K562 (cell line): ENCODE measurements around the gene TCF15. TPM values are rescaled to one million over a fixed set of nuclear protein-coding genes. Genes with fewer than 3 reads are reported as not detected.
A peak's percentile ranks its signal among the peaks of the same experiment; 100 is the strongest.

Experiments
- ATAC-seq: fragments of 200-7000 bp; cut with Tn5 transposase; 3 replicates; pipeline ENCODE4 v1.9.1; 2020; ENCODE audit warnings: moderate library complexity
- BruUV-seq: library from RNA; stranded (reverse); fragments of 400-500 nt; replicated peaks from 2 replicates; lab custom pipeline; 2021; lab: Mats Ljungman, UMichigan
- CTCF ChIA-PET: fragments of 300-600 bp; formaldehyde crosslinking; extraction: SDS; loops from one replicate; lab custom pipeline; 2021; ENCODE audit warnings: low intra/inter-chr PET ratio; lab: Yijun Ruan, JAX
- POLR2A ChIA-PET: fragments of 300-600, 350-650 bp; sonication (Branson Sonifier 250); formaldehyde crosslinking; extraction: SDS; loops from one replicate; lab custom pipeline; 2021; ENCODE audit warnings: antibody characterized with exemption, inconsistent platforms; lab: Yijun Ruan, JAX
- DNase-seq, 4 experiments: peaks; one replicate each; pipeline versions ENCODE4 v3.0.0 to v3.0.0-alpha.2; 2011 to 2018; ENCODE audit warnings: low spot score in 3 of 4, mixed read lengths in 3 of 4; ENCODE audit errors: extremely low read depth in 1 of 4
- FAIRE-seq: peaks from 2 replicates; lab custom pipeline; 2011; peaks lifted over from hg19 to GRCh38; lab: Jason Lieb, UNC
- H2AFZ ChIP-seq: 2 replicates; pipeline ENCODE4 v1.6.0; 2011; ENCODE audit warnings: low read depth, low read length, control low read depth, inconsistent platforms
- H3K27ac ChIP-seq: fragments of 200-600 bp; 3 replicates; pipeline ENCODE4 v1.8.0; 2011; ENCODE audit warnings: low read depth, mild to moderate bottlenecking, control low read depth, inconsistent platforms, low read length, moderate library complexity, mixed read lengths; ENCODE audit errors: extremely low read depth
- H3K27me3 ChIP-seq, 2 experiments: fragments of 300-600 bp in 1 of 2; 2 replicates in 1 of 2; 3 replicates in 1 of 2; pipeline versions ENCODE4 v1.6.0 to v1.8.0; 2011; ENCODE audit warnings: inconsistent platforms in 2 of 2, low read length in 2 of 2, mild to moderate bottlenecking in 1 of 2, mixed read lengths in 1 of 2, moderate library complexity in 1 of 2; ENCODE audit not compliant: control insufficient read depth in 2 of 2, insufficient read depth in 2 of 2
- H3K36me3 ChIP-seq: fragments of 300-600 bp; 3 replicates; pipeline ENCODE4 v1.8.0; 2011; ENCODE audit warnings: mild to moderate bottlenecking, low read length, inconsistent platforms; ENCODE audit not compliant: control insufficient read depth, insufficient read depth
- H3K4me1 ChIP-seq, 2 experiments: fragments of 200-600 bp in 1 of 2; replicated peaks in 1 of 2; 2 replicates in 1 of 2; 3 replicates in 1 of 2; pipeline versions ENCODE4 v1.5.1 to v1.8.0; 2011; ENCODE audit warnings: inconsistent platforms in 2 of 2, low read length in 2 of 2, mild to moderate bottlenecking in 1 of 2, mixed read lengths in 1 of 2, moderate library complexity in 1 of 2; ENCODE audit not compliant: control insufficient read depth in 2 of 2, insufficient read depth in 2 of 2
- H3K4me2 ChIP-seq: 2 replicates; pipeline ENCODE4 v1.6.1; 2011; ENCODE audit warnings: low read length, control low read depth, inconsistent platforms, mixed read lengths; ENCODE audit not compliant: insufficient read depth
- H3K4me3 ChIP-seq: fragments of 200-600 bp; sonication (generic), shearing (Covaris generic); 2 replicates; pipeline ENCODE4 v1.5.1; 2016; ENCODE audit warnings: control low read depth, inconsistent platforms
- H3K79me2 ChIP-seq: fragments of 200-600 bp; 3 replicates; pipeline ENCODE4 v1.8.0; 2011; ENCODE audit warnings: low read length, inconsistent platforms; ENCODE audit not compliant: control insufficient read depth, insufficient read depth
- H3K9ac ChIP-seq, 2 experiments: 2 replicates each; pipeline versions ENCODE4 v1.6.0 to v1.6.1; 2011; ENCODE audit warnings: low read depth in 2 of 2, low read length in 2 of 2, control low read depth in 1 of 2, inconsistent platforms in 1 of 2, mild to moderate bottlenecking in 1 of 2, mixed read lengths in 1 of 2; ENCODE audit not compliant: insufficient read depth in 1 of 2
- H3K9me1 ChIP-seq: one replicate; pipeline ENCODE4 v1.6.0; 2011; ENCODE audit warnings: inconsistent platforms, mild to moderate bottlenecking, low read length, moderate library complexity; ENCODE audit not compliant: control insufficient read depth, insufficient read depth
- H3K9me3 ChIP-seq: replicated peaks from 2 replicates; pipeline ENCODE4 v1.5.1; 2011; ENCODE audit warnings: low read depth, low read length, inconsistent platforms; ENCODE audit not compliant: control insufficient read depth, insufficient read depth
- H4K20me1 ChIP-seq: replicated peaks from 2 replicates; pipeline ENCODE4 v1.6.1; 2011; ENCODE audit warnings: low read length, inconsistent platforms, mixed read lengths; ENCODE audit not compliant: control insufficient read depth, insufficient read depth
- HDAC8 ChIP-seq: fragments of 450-650 bp; IDR thresholded peaks from 2 replicates; pipeline ENCODE4 v1.6.1; 2016; ENCODE audit warnings: mild to moderate bottlenecking, missing genetic modification characterization, moderate library complexity, missing compliant biosample characterization
- RHOXF2B ChIP-seq: fragments of 250-450 bp; sonication (Bioruptor Pico); conservative IDR thresholded peaks from 2 replicates; pipeline ENCODE4 v1.5.1; 2021
- TCFL5 ChIP-seq: fragments of 250-450 bp; sonication (Bioruptor Pico); conservative IDR thresholded peaks from 2 replicates; pipeline ENCODE4 v1.6.1; 2021; ENCODE audit warnings: mild to moderate bottlenecking, moderate library complexity, matching md5 sums
- ZFP36 ChIP-seq: fragments of 150-350 bp; IDR thresholded peaks from 2 replicates; pipeline ENCODE4 v1.6.1; 2018; ENCODE audit warnings: low read length, low read depth; ENCODE audit not compliant: partially characterized antibody
- WGBS: fragments of 100-300 bp; shearing (Covaris generic); methylation state at CpG from one replicate; pipeline ENCODE4 v1.1.6; 2016; ENCODE audit warnings: low coverage, mixed read lengths; ENCODE audit not compliant: insufficient coverage; ENCODE audit errors: missing lambda C conversion rate; 5-methylcytosine and 5-hydroxymethylcytosine counted together
- in situ Hi-C: fragments of 300-500 bp; cut with MboI; formaldehyde crosslinking; loops from 4 replicates; pipeline ENCODE4 v1.15.0; 2018; ENCODE audit warnings: inconsistent platforms, mixed read lengths
- intact Hi-C: fragments of 100-400 bp; cut with micrococcal nuclease; formaldehyde crosslinking; loops from 2 replicates; pipeline ENCODE4 v1.14.2; 2022
- polyA plus RNA-seq, 8 experiments: library from polyadenylated mRNA; depleted of rRNA in 4 of 8; stranded (reverse) in 5 of 8; unstranded in 3 of 8; fragments of >200 nt; fragmentation: Nextera tagmentation in 2 of 8; fragmentation: Illumina TruSeq in 1 of 8; extraction: Ambion mirVana in 2 of 8; extraction: Trizol in 1 of 8; gene quantifications; 2 replicates each; pipeline versions ENCODE4 v1.2.1 to v1.2.3, GENCODE V29; 2011 to 2014; ENCODE audit warnings: inconsistent platforms in 1 of 8, missing spikeins in 1 of 8
- total RNA-seq, 7 experiments: library from RNA; depleted of rRNA in 6 of 7; stranded (reverse); fragments of >200 nt in 6 of 7; fragmentation: Illumina TruSeq in 2 of 7; extraction: Trizol in 2 of 7; gene quantifications; 2 replicates each; pipeline versions ENCODE4 v1.2.1 to v1.2.3, GENCODE V29; 2011 to 2021; ENCODE audit warnings: low replicate concordance in 1 of 7
- TF ChIP-seq, protein P1 (sequence below), 3 experiments: fragments of 200-800 bp in 1 of 3; fragments of 250-450 bp in 1 of 3; fragments of 450-650 bp in 1 of 3; sonication (Bioruptor Pico) in 1 of 3; sonication (Bioruptor generic) in 1 of 3; formaldehyde crosslinking in 1 of 3; IDR thresholded peaks; 2 replicates each; pipeline versions ENCODE4 v1.6.1 to v1.8.0; 2016 to 2022; ENCODE audit warnings: mild to moderate bottlenecking in 2 of 3, missing genetic modification characterization in 2 of 3, missing compliant biosample characterization in 1 of 3, moderate library complexity in 1 of 3
- TF ChIP-seq, protein P2 (sequence below), 2 experiments: fragments of 450-650 bp in 1 of 2; IDR thresholded peaks; 2 replicates each; pipeline ENCODE4 v1.6.1; 2011 to 2017; ENCODE audit warnings: low read depth in 2 of 2, antibody characterized with exemption in 1 of 2, borderline replicate concordance in 1 of 2, low read length in 1 of 2, mild to moderate bottlenecking in 1 of 2, mixed read lengths in 1 of 2; ENCODE audit not compliant: control insufficient read depth in 1 of 2
- TF ChIP-seq, protein P3 (sequence below): sonication (generic); IDR thresholded peaks from 2 replicates; pipeline ENCODE4 v1.6.1; 2016

TCF15 gene
- total and polyA plus RNA-seq, 9 of the 15 experiments (the other 6 are each of a cell fraction or from before 2014, with no cell fraction given) = 0.04 to 5.0 (median 1.2) TPM

DNA sequence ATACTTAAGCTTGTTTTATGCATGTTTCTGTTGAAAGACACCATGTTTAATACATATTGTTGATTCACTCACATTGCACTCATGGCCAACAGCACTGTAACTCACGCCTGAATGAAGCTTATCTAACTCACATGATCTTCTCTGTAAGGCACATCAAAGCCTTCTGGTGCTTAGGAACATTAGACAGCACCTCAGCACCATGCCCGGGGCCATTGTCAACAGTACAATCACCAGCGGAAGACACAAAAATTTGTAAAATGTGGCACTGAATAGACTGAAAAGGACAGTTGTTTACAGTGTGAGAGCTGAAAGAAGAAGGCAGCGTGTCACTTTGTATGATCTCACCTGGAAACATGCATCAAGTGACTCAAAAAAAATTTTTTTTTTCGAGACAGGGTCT, 8.9 kb upstream of the TCF15 start:
- H3K9me1 ChIP-seq = no peaks in the 10 kb centered on the region
- peaks cover 0 to 4% of the 10 kb centered on the region in 2 experiments; a peak in 2 of 5 replicates for H3K4me1 ChIP-seq
- DNase-seq (no peak), ATAC-seq (no peak), FAIRE-seq (no peak)
- in situ Hi-C loops (no loop called here), intact Hi-C loops (no loop called here)
- WGBS = 14% methylated on average over 5 of the region's 5 CpGs
- H3K27ac ChIP-seq = no peak overlapping the region
- H3K79me2 ChIP-seq = no peaks in the 10 kb centered on the region
- H3K27me3 ChIP-seq = no peaks in the 10 kb centered on the region
- ChIA-PET CTCF (no interaction called here), POLR2A (interaction anchor here (1.6 kb wide), 1 partner anchor 15 kb away, joined by 4 read pairs; no protein-coding TSS in a partner anchor)
- 0 out of 2 replicates have a peak overlapping the region, but pooled peaks have one; percentile 15 for H2AFZ ChIP-seq
- no peaks in the 10 kb centered on the region for H3K36me3 ChIP-seq
- no peaks in the 10 kb centered on the region for H4K20me1 ChIP-seq
- H3K4me2 ChIP-seq = no peak overlapping the region
- no peak overlapping the region for H3K4me3 ChIP-seq
- BruUV-seq = no TSS peak
- H3K9ac ChIP-seq = no peak overlapping the region
- TF ChIP-seq, protein P1, sequence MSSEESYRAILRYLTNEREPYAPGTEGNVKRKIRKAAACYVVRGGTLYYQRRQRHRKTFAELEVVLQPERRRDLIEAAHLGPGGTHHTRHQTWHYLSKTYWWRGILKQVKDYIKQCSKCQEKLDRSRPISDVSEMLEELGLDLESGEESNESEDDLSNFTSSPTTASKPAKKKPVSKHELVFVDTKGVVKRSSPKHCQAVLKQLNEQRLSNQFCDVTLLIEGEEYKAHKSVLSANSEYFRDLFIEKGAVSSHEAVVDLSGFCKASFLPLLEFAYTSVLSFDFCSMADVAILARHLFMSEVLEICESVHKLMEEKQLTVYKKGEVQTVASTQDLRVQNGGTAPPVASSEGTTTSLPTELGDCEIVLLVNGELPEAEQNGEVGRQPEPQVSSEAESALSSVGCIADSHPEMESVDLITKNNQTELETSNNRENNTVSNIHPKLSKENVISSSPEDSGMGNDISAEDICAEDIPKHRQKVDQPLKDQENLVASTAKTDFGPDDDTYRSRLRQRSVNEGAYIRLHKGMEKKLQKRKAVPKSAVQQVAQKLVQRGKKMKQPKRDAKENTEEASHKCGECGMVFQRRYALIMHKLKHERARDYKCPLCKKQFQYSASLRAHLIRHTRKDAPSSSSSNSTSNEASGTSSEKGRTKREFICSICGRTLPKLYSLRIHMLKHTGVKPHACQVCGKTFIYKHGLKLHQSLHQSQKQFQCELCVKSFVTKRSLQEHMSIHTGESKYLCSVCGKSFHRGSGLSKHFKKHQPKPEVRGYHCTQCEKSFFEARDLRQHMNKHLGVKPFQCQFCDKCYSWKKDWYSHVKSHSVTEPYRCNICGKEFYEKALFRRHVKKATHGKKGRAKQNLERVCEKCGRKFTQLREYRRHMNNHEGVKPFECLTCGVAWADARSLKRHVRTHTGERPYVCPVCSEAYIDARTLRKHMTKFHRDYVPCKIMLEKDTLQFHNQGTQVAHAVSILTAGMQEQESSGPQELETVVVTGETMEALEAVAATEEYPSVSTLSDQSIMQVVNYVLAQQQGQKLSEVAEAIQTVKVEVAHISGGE (CRISPR knock-in tag; IDR thresholded peaks at IDR 0.05) = no peak
- TF ChIP-seq HDAC8 (tag) = no peak
- no peak for TF ChIP-seq ZFP36
- no peak for TF ChIP-seq TCFL5 (CRISPR knock-in tag)
- TF ChIP-seq RHOXF2B = no peak
- TF ChIP-seq, protein P2, sequence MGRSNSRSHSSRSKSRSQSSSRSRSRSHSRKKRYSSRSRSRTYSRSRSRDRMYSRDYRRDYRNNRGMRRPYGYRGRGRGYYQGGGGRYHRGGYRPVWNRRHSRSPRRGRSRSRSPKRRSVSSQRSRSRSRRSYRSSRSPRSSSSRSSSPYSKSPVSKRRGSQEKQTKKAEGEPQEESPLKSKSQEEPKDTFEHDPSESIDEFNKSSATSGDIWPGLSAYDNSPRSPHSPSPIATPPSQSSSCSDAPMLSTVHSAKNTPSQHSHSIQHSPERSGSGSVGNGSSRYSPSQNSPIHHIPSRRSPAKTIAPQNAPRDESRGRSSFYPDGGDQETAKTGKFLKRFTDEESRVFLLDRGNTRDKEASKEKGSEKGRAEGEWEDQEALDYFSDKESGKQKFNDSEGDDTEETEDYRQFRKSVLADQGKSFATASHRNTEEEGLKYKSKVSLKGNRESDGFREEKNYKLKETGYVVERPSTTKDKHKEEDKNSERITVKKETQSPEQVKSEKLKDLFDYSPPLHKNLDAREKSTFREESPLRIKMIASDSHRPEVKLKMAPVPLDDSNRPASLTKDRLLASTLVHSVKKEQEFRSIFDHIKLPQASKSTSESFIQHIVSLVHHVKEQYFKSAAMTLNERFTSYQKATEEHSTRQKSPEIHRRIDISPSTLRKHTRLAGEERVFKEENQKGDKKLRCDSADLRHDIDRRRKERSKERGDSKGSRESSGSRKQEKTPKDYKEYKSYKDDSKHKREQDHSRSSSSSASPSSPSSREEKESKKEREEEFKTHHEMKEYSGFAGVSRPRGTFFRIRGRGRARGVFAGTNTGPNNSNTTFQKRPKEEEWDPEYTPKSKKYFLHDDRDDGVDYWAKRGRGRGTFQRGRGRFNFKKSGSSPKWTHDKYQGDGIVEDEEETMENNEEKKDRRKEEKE (IDR thresholded peaks at IDR 0.05; ENCODE audit: borderline replicate concordance in 1 of 2, control insufficient read depth in 1 of 2, low read depth in 2 of 2, low read length in 1 of 2) = no peak
- TF ChIP-seq, protein P3, sequence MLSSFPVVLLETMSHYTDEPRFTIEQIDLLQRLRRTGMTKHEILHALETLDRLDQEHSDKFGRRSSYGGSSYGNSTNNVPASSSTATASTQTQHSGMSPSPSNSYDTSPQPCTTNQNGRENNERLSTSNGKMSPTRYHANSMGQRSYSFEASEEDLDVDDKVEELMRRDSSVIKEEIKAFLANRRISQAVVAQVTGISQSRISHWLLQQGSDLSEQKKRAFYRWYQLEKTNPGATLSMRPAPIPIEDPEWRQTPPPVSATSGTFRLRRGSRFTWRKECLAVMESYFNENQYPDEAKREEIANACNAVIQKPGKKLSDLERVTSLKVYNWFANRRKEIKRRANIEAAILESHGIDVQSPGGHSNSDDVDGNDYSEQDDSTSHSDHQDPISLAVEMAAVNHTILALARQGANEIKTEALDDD = no peak
- no peaks in the 10 kb centered on the region for H3K9me3 ChIP-seq
